ENCODE results near the gene MAPT. TPM values are rescaled to one million over a fixed set of nuclear protein-coding genes. Genes with fewer than 3 reads are reported as not detected.
"Not testable (repeated sequence)": the region's sequence is repeated elsewhere in the genome, so short reads cannot be mapped to it uniquely, and the experiment has no call there.

The MAPT gene
- polyA plus RNA-seq, 1 experiment, result 0.16 TPM

GRCh38 chr17:45936610-45937009 is 42.3 kb downstream of the MAPT start:
- no peaks in the 10 kb centered on the region for H3K36me3 ChIP-seq (ENCODE audit: control insufficient read depth, insufficient read depth, low read length)
- TF ChIP-seq, protein P1, sequence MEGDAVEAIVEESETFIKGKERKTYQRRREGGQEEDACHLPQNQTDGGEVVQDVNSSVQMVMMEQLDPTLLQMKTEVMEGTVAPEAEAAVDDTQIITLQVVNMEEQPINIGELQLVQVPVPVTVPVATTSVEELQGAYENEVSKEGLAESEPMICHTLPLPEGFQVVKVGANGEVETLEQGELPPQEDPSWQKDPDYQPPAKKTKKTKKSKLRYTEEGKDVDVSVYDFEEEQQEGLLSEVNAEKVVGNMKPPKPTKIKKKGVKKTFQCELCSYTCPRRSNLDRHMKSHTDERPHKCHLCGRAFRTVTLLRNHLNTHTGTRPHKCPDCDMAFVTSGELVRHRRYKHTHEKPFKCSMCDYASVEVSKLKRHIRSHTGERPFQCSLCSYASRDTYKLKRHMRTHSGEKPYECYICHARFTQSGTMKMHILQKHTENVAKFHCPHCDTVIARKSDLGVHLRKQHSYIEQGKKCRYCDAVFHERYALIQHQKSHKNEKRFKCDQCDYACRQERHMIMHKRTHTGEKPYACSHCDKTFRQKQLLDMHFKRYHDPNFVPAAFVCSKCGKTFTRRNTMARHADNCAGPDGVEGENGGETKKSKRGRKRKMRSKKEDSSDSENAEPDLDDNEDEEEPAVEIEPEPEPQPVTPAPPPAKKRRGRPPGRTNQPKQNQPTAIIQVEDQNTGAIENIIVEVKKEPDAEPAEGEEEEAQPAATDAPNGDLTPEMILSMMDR (IDR thresholded peaks at IDR 0.05; ENCODE audit: insufficient read depth, low read depth, low read length), result no peak
- POLR2A ChIA-PET, result no interaction called here
- CTCF ChIA-PET, result interaction anchor here (0.7 to 2.7 kb wide), 2 partner anchors 12 to 61 kb away, joined by 3 to 19 read pairs; no protein-coding TSS in a partner anchor
- H3K27me3 ChIP-seq (ENCODE audit: control insufficient read depth, insufficient read depth, low read length), result peaks cover 8% of the 10 kb centered on the region
- H3K4me3 ChIP-seq (ENCODE audit: low read depth, low read length), result no peak overlapping the region
- DNase-seq (ENCODE audit: low read depth), result no peak

- DNase-seq (ENCODE audit: low read depth); POLR2A ChIA-PET: not testable (repeated sequence)
- CTCF ChIA-PET, result interaction anchor here (2.7 kb wide), 1 partner anchor 11 kb away, joined by 19 read pairs; no protein-coding TSS in a partner anchor
Measured at GRCh38 chr17:45937186-45937585, 42.8 kb downstream of the MAPT start.

GRCh38 chr17:45939395-45939794 is 45.0 kb downstream of the MAPT start:
- no peak for DNase-seq (ENCODE audit: low read depth)
- Histone ChIP-seq H3K4me3 (ENCODE audit: low read depth, low read length) (no peak overlapping the region), H3K36me3 (ENCODE audit: control insufficient read depth, insufficient read depth, low read length) (no peaks in the 10 kb centered on the region), H3K27me3 (ENCODE audit: control insufficient read depth, insufficient read depth, low read length) (peaks cover 9% of the 10 kb centered on the region)
- CTCF ChIA-PET, result interaction anchor here (1.2 to 2.7 kb wide), 2 partner anchors 9 to 10 kb away, joined by 7 to 19 read pairs; no protein-coding TSS in a partner anchor
- TF ChIP-seq, protein P1 (IDR thresholded peaks at IDR 0.05; ENCODE audit: insufficient read depth, low read depth, low read length), result no peak
- POLR2A ChIA-PET, result no interaction called here

More at GRCh38 chr17:45937186-45937585, 42.8 kb downstream of the MAPT start:
- not testable (repeated sequence) for H3K4me3 ChIP-seq (ENCODE audit: low read depth, low read length); H3K36me3 ChIP-seq (ENCODE audit: control insufficient read depth, insufficient read depth, low read length); H3K27me3 ChIP-seq (ENCODE audit: control insufficient read depth, insufficient read depth, low read length)

DNA sequence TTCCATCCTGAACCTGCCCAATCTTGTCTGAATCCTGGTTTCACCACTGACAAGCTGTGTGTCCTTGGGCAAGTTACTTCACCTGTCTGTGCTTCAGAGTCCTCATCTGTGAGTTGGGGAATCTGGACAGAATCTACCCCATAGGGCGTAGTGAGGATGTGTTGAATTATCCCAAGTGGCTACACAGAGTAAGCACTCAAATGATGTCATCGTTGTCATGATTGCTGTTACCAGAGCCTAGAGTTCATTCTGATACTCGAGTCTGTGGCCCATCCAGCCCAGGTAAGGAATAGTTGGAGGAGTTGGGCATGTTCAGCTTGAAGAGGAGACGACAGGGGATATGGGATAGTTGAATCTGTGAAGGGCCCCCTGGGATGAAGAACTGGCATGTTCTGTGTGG is 45.9 kb downstream of the MAPT start:
- CTCF ChIA-PET, result interaction anchor here (1.0 to 1.2 kb wide), 2 partner anchors 9 to 220 kb away, joined by 3 to 7 read pairs; no protein-coding TSS in a partner anchor
- Histone ChIP-seq H3K36me3 (ENCODE audit: control insufficient read depth, insufficient read depth, low read length) (no peaks in the 10 kb centered on the region), H3K27me3 (ENCODE audit: control insufficient read depth, insufficient read depth, low read length) (peaks cover 9% of the 10 kb centered on the region), H3K4me3 (ENCODE audit: low read depth, low read length) (no peak overlapping the region)
- TF ChIP-seq, protein P1 (IDR thresholded peaks at IDR 0.05; ENCODE audit: insufficient read depth, low read depth, low read length), result no peak
- DNase-seq (ENCODE audit: low read depth), result no peak
- POLR2A ChIA-PET, result no interaction called here

- Histone ChIP-seq H3K27me3 (ENCODE audit: control insufficient read depth, insufficient read depth, low read length) (peaks cover 9% of the 10 kb centered on the region), H3K4me3 (ENCODE audit: low read depth, low read length) (no peak overlapping the region), H3K36me3 (ENCODE audit: control insufficient read depth, insufficient read depth, low read length) (no peaks in the 10 kb centered on the region)
- ChIA-PET POLR2A (no interaction called here), CTCF (interaction anchor here (1.0 to 1.2 kb wide), 2 partner anchors 8 to 221 kb away, joined by 3 to 7 read pairs; no protein-coding TSS in a partner anchor)
- TF ChIP-seq, protein P1 (IDR thresholded peaks at IDR 0.05; ENCODE audit: insufficient read depth, low read depth, low read length), result no peak
- no peak for DNase-seq (ENCODE audit: low read depth)
Measured at GRCh38 chr17:45940826-45941225, 46.5 kb downstream of the MAPT start.

DNA sequence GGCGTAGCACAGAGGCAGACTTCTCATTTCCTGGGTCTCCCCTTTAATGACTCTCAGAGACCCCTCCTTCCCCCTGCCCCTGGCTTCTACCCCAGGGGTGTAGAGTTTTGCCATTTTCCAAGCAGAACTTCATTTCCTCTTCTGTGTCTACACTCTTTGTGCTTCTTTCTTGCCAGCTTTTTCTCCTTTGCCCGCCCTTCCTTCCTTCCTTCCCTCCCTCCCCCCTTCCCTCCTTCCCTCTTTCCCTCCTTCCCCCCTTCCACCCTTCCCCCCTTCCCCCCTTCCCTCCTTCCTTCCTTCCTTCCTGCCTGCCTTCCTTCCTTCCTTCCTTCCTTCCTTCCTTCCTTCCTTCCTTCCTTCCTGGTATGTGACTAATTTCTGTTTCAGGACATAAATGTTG is 47.0 kb downstream of the MAPT start:
- no peak for DNase-seq (ENCODE audit: low read depth)
- Histone ChIP-seq H3K36me3 (ENCODE audit: control insufficient read depth, insufficient read depth, low read length) (no peaks in the 10 kb centered on the region), H3K4me3 (ENCODE audit: low read depth, low read length) (no peak overlapping the region), H3K27me3 (ENCODE audit: control insufficient read depth, insufficient read depth, low read length) (peaks cover 9% of the 10 kb centered on the region)
- ChIA-PET POLR2A (no interaction called here), CTCF (no interaction called here)
- TF ChIP-seq, protein P1 (IDR thresholded peaks at IDR 0.05; ENCODE audit: insufficient read depth, low read depth, low read length), result no peak
